AML-193 (cell line): ENCODE data around the gene RAB30.

Source experiments
- DNase-seq, 2 experiments: peaks; one replicate each; lab custom pipeline; 2025; lab: John Stamatoyannopoulos, UW

The RAB30 gene

DNA sequence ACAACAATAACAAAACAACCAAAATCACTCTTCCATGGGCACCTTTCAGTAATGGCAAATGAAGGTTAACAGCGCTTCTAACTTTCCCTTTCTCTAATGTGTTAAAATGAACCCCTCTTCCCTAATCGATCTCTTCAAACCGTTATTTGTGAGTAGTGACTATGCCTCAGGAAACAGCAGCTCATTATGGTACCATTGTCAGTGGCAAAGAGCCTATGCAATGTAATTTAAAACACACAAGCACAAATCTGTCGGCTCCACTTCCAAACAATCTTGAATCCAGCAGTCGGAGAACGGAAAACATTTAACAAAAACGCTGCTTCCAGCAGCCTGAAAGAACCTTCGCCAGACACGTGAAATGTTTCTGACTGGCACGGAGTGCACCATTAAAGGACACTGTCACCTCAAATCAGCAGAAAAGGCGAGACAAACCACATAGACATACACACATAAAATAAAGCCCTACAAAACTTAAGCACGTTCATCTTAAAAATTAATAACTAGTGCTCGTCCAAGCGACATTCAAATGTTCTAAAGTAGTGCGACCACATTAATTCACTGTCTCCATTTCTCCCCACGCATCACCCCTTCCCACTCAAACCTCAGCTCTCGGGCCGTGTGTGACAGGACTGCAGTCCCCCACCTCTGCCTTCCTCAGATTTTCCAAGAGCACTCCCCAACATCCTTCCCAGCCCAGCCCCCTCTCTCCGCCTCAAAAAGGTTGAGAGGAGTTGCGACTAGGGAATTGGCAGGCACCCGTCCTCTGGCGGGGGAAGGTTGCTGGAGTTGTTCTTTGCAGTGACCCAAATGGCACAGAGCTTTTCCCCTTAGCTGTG lies 748 bp downstream of the RAB30 start:
- no peak for DNase-seq

- DNase-seq: no peak
Measured at GRCh38 chr11:83070044-83070701, 1.5 kb downstream of the RAB30 start.

DNA sequence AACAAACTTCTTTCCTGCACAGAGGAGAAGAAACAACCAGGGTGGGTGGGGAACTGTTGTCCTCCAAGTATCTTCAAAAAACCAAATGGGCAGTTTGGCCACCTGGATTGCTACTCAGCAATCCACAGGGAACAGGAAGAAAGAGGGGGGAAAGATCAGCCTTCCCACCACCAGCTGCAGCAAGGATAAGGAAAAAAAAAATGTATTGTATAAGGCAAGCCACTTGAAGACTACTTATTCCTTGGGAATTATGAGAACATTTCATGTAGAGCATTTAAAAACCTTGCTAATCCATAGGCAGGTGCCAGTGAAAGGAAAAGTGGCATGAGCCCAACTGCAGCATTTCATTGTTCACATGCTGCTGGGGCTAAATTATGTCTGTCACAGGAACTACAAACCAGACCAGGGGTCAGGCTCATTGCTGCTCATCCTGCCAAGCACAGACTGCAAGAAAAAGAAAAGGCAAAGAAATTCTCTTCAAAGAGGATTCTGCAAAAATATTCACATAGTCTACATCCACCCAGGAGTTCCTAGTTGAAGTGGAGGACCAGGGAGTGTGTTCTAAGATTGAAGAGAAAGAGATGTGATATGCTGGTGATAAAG lies 2.2 kb downstream of the RAB30 start:
- DNase-seq: no peak

- DNase-seq: no peak
Measured at GRCh38 chr11:83068568-83068967, 3.1 kb downstream of the RAB30 start.

- no peak for DNase-seq
Measured at GRCh38 chr11:83064011-83064410, 7.7 kb downstream of the RAB30 start.

DNA sequence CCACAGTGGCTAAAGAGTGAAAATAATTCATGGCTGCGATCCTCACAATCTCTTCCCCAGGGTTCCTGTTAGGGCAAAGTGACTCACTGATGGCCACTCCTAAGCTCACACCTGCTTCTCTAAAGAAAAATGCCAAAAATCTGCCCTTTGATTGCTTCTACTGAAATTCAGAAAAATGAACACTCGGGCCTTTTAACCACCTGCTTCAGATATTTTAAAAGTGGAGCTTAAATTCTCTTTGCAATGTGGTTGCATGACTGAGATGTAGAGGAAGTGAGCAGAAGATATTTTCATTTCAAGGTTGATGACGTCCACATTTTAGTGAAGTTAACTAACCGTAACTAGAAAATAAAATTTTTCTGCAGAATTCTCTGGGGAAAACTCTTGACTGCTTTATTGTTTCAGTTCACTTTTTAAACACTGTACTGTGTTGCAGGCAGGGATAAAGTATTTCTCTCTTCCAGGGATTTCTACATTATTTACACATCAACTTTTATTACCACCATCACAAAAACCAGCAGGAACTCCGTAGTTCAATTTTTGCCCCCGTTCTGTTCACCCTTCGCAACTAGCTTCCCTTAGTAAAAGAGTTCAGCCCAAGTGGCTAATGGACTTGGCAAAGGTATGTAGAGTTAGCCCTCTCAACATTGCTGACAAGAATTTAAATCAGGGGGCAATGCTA lies 8.5 kb downstream of the RAB30 start:
- peak; percentile 12 to 19 for DNase-seq

DNA sequence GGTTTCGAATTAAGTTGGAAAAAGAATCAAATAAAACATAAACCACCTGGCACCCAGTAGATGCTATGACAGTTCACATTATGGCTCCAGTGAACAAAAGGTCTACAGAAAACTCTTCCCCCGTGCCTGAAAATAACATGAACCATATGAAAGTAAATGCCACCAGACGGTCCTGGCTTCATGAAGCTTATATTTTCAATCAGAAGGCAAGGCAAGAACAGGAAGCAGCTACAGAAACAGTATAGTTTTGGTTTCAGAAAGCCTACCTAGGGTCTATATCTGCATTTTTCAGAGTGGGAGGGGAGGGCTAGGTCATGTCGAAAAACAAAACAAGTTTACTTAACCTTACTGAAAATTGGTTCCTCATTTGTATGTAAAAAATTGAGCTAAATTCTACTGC lies 9.8 kb downstream of the RAB30 start:
- no peak for DNase-seq

- DNase-seq: no peak
Measured at GRCh38 chr11:83060965-83061364, 10.7 kb downstream of the RAB30 start.

DNA sequence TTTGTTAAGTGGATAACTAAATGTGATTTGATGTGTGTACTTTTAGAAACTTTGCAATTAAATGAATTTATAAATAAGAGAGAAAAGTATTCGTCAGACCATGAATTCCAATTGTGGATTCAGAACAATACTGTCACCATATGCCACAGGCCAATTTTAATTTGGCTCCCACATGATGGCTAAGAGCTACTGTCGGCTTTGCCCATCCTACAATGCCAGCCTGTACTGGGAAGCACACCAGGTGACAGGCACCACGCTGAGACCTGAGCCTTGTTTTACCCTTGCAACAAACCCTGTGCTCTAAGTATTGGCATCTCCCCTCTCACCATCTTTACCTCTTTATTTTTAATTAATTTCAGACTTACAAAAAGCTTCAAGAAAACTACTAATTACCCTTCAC lies 14.0 kb downstream of the RAB30 start:
- no peak for DNase-seq

- no peak for DNase-seq
Measured at GRCh38 chr11:83056611-83057010, 15.1 kb downstream of the RAB30 start.

DNA sequence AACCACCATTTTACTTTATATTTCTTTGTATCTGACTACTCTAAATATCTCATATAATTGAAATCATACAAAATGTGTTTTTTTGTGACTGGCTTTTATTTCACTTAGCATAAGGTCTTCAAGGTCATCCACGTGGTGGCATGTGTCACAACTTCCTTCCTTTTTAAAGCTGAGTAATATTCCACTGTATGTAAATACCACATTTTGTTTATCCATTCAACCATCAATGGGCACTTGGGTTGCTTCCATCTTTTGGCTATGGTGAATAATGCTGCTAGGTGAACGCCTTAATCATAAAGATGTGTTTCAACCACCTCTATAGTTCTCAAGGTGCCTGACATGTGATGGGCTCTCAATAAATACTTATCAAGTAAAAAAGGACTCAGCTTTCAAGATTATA lies 15.5 kb downstream of the RAB30 start:
- no peak for DNase-seq

- no peak for DNase-seq
Measured at GRCh38 chr11:83054904-83055380, 16.8 kb downstream of the RAB30 start.

GRCh38 chr11:83054001-83054400 lies 17.7 kb downstream of the RAB30 start:
- no peak for DNase-seq

DNA sequence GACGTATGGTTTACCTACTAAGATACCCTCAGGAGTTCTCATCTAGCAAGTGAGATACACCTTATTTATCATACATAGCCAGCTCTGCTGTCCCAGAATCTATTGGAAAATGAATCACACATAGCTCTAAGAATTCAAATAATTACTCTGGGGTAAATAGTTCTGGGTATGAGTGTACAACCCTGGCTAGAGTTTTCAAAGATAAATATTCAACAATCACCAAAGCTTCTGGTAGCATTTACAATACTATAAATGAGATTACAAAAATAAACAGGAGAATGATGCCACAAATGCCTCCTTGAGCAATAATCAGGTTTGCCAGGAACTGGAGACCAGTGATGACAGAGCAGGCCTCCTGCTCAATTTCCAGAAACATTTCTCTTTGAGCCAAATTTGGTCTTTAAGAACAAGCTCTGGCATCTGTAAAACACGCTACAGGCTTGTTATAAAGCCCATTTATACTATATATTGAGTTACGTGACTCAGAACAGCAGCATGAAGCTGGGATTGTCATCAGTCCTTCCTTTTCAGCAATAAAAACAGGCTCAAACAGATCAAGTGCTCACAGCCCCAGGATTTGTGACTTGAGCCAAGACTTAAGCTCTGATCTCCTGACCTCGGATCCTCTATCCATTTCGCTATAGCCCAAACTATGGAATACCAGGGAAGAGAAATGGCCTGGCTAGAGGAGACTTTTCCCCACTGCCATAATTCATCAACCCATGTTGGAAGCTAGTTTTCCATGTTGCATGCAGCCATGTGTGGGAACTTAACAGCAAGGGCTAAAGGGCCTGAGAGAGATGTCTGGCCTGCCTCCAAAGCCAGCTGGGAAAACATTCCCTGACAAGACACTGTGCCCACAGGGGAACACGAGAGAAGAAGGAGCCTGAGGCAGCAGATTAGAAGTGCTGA lies 19.7 kb downstream of the RAB30 start:
- DNase-seq: no peak

GRCh38 chr11:83047515-83048225 lies 24.0 kb downstream of the RAB30 start:
- DNase-seq: no peak

- no peak for DNase-seq
Measured at GRCh38 chr11:83046621-83047172, 25.0 kb downstream of the RAB30 start.

GRCh38 chr11:83044958-83045712 lies 26.6 kb downstream of the RAB30 start:
- no peak for DNase-seq

DNA sequence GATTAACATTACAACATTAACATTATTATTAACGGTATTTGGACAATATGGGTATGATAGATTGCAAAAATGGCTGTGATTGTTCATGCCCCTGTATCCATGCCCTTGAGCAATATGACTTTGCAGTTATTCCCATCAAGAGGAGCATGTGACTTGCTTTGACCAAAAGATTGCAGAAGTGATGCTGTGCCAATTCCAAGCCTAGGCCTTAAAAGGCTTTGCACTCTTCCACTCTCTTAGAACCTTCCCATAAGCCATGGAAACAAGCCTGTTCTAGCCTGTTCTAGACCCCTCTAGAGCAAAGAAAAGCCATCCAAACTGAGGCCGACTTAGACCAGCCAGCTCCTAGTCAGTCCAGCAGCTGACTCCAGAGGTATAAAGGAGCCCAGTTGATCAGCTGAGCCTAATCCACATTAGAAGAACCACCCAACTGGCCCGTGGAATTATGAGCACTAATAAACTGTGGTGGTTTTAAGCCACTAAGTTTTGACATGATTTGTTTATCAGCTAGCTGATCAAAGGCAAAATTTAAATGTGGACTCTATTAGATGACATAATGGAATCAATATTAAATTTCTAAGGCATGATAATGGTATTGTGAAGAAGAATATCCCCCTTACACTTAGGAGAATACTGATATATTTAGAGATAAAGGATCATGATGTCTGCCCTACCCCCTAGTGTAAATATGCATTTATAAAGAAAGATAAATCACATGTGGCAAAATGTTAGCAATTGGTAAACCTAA lies 28.6 kb downstream of the RAB30 start:
- no peak for DNase-seq

- no peak for DNase-seq
Measured at GRCh38 chr11:83041126-83041525, 30.6 kb downstream of the RAB30 start.
